NK-92 (cell line): ENCODE measurements around the gene NUP93.

Source experiments
- DNase-seq: peaks from one replicate; lab custom pipeline; 2025; ENCODE audit not compliant: unreplicated experiment; lab: John Stamatoyannopoulos, UW

Gene NUP93

DNA sequence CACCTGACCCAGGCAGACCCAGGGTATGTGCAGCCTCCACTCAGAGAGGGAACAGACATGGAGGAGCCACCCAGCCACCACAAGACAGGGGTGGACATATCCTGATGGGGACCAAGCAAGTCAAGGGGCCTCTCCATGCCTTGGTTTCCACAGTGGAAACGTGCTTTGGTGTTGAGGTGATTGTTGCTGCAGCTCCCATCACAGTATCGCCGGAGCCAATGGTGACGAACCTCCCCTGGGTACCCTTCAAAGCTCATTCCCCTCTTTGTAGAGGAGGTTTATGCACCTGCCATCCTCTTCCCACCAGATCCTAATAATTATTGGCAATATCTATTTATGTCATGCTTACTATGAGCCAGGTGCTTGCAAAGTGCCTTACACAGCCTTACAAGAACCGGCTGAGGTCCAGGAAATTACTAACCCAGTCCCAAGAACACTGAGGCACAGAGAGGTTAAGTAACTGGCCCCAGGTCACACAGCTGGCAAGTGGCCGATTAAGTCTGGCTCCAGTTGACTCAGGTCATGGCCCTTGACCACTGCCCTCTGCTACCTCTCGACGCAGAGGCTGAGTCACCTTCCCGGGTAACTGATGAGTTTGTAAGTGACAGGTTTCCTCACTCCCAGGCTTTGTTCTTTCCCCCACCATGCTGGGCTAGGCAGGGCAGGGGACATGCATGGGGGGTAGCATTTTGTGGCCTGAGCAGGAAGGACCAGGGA, 155.7 kb downstream of the NUP93 start:
- no peak for DNase-seq

- DNase-seq, result no peak
Measured at GRCh38 chr16:56886296-56886695, 156.4 kb downstream of the NUP93 start.

GRCh38 chr16:56886826-56887225, 156.9 kb downstream of the NUP93 start:
- DNase-seq, result no peak

- DNase-seq, result no peak
Measured at GRCh38 chr16:56888806-56889205, 158.9 kb downstream of the NUP93 start.

- DNase-seq, result no peak
Measured at GRCh38 chr16:56889206-56889605, 159.3 kb downstream of the NUP93 start.

DNA sequence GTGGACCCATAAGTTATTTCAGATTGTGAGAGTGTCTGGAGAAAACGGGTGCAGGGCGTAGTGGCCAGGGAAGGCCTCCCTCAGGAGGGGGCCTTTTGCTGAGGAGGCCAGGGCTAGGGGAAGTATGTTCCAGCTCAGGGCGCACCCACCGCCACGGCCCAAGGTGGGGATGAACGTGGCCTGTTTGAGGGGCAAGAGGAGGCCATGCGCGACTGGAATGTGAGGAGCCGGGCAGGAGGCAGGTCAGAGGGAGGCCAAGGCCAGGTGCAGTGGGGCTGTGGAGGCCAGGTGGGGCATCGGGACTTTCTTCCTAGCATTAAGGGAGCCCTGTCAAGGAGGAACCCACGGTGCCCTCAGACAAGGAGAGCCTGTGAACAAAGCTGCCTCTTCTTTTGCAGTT, 161.8 kb downstream of the NUP93 start:
- DNase-seq, result no peak

- DNase-seq, result no peak
Measured at GRCh38 chr16:56892705-56893104, 162.8 kb downstream of the NUP93 start.

DNA sequence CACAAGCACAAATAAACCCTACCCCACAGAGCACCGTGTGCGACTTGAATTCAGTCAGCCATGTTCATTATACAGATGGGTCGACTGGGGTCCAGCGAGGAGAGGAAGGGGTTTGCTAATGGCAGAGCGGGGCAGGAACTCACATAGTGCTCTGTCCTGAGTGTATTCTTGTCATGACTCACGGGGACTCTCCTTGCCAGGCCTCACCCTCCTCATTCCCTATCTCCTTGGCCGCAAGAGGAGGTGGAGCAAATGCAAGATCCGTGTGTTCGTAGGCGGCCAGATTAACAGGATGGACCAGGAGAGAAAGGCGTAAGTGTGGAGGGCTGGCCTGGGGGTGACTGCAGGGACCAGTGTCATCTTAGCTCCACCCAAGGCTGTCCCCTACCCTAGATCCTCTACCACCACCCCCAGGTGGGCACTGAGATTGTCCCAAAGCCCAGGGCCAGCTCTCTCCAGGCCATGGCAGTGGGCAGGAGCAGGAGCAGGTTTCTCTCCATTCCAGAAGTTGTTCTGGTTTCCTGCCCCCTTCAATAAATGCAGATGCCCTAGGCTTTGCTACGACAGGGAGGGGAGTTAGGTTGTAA, 164.5 kb downstream of the NUP93 start:
- DNase-seq, result no peak

DNA sequence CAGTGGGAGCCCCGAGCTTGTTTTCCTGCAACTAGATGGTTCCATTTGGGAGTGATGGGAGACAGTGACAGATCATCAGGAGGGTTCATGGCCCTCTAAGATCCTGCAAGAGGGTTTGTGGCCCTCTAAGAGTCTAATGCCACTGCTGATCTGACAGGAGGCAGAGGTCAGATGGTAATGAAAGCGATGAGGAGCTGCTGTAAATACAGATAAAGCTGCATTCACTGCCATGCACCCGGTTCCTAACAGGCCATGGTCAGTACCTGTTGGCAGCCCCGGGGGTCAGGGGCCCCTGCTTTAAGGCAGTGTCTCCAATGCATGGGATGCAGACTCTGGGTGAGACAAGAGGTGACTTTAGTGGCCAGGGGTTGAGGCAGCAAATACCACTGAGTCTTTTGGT, 165.9 kb downstream of the NUP93 start:
- DNase-seq, result no peak

- no peak for DNase-seq
Measured at GRCh38 chr16:56896244-56896643, 166.3 kb downstream of the NUP93 start.

GRCh38 chr16:56897026-56897799, 167.3 kb downstream of the NUP93 start:
- DNase-seq, result no peak

- no peak for DNase-seq
Measured at GRCh38 chr16:56898847-56899246, 168.9 kb downstream of the NUP93 start.
